ENCODE results near the gene CHIT1.
"Not testable (repeated sequence)": the region's sequence is repeated elsewhere in the genome, so short reads cannot be mapped to it uniquely, and the experiment has no call there.

CHIT1 gene

DNA sequence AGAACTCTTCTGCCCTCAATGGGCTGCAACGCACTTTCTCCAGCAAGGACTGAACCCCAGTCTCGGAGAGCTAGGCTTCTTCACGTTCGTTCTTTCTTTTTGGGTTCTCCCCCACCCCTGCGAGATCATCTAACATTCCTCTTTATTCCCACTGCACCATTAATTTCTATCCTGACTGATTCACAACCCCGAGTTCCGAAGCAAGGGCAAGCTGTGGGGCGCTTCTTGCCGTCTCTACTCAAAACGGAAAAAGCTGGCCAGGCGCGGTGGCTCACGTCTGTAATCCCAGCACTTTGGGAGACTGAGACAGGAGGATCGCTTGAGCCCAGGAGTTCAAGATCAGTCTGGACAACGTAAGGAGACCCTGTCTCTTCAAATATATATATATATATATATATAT is 38.4 kb upstream of the CHIT1 start:
- H3K27ac ChIP-seq, result peak overlapping the region; percentile 72 to 76
- DNase-seq, result peak in 1 of 2 donors; percentile 62
- TF ChIP-seq, protein P1, sequence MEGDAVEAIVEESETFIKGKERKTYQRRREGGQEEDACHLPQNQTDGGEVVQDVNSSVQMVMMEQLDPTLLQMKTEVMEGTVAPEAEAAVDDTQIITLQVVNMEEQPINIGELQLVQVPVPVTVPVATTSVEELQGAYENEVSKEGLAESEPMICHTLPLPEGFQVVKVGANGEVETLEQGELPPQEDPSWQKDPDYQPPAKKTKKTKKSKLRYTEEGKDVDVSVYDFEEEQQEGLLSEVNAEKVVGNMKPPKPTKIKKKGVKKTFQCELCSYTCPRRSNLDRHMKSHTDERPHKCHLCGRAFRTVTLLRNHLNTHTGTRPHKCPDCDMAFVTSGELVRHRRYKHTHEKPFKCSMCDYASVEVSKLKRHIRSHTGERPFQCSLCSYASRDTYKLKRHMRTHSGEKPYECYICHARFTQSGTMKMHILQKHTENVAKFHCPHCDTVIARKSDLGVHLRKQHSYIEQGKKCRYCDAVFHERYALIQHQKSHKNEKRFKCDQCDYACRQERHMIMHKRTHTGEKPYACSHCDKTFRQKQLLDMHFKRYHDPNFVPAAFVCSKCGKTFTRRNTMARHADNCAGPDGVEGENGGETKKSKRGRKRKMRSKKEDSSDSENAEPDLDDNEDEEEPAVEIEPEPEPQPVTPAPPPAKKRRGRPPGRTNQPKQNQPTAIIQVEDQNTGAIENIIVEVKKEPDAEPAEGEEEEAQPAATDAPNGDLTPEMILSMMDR (IDR thresholded peaks at IDR 0.05), result no peak
- intact Hi-C loops (cut with DNase I; ENCODE audit: low total_unique reads), result loop anchor here (2.0 kb wide), 1 partner anchor 59 kb away; no protein-coding TSS in a partner anchor
- H3K4me3 ChIP-seq, result peak overlapping the region; percentile 51 to 65
- no peaks in the 10 kb centered on the region for H3K27me3 ChIP-seq
- H3K4me1 ChIP-seq, result peaks cover 0 to 14% (median 5%) of the 10 kb centered on the region in 4 donors
- H3K36me3 ChIP-seq, result no peaks in the 10 kb centered on the region
- no peaks in the 10 kb centered on the region for H3K9me3 ChIP-seq

GRCh38 chr1:203267347-203267846 is 37.9 kb upstream of the CHIT1 start:
- intact Hi-C loops (cut with DNase I; ENCODE audit: low total_unique reads), result loop anchor here (2.0 kb wide), 1 partner anchor 59 kb away; no protein-coding TSS in a partner anchor
- Histone ChIP-seq H3K27ac (peak overlapping the region; percentile 72 to 76), H3K36me3 (no peaks in the 10 kb centered on the region), H3K27me3 (no peaks in the 10 kb centered on the region), H3K4me1 (peaks cover 0 to 9% (median under 1%) of the 10 kb centered on the region in 4 donors), H3K9me3 (no peaks in the 10 kb centered on the region), H3K4me3 (peak overlapping the region; percentile 51 to 65)
- peak; percentile 89 to 92 for DNase-seq
- TF ChIP-seq, protein P1 (IDR thresholded peaks at IDR 0.05), result peak; percentile 92 to 93

GRCh38 chr1:203266140-203266539 is 36.7 kb upstream of the CHIT1 start:
- H3K27ac ChIP-seq, H3K4me1 ChIP-seq, H3K4me3 ChIP-seq, DNase-seq, H3K36me3 ChIP-seq, H3K27me3 ChIP-seq, H3K9me3 ChIP-seq: not testable (repeated sequence)
- intact Hi-C loops (cut with DNase I; ENCODE audit: low total_unique reads), result loop anchor here (2.0 kb wide), 1 partner anchor 61 kb away; no protein-coding TSS in a partner anchor

DNA sequence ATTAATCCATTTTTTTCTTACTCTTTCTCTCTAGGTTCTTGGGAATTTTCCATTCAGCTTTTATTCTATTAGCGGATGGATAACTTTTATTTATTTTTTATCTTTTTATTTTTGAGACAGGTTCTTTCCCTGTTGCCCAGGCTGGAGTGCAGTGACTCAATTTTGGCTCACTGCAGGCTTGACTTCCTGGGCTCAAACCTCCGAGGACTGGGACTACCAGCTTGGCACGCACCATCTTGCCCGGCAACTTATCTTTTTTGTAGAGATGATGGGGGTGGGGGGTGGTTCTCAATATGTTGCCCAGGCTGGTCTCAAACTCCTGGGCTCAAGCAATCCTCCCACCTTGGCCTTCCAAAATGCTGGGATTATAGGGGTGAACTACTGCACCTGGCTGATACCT is 36.1 kb upstream of the CHIT1 start:
- TF ChIP-seq, protein P1 (IDR thresholded peaks at IDR 0.05), result no peak
- no peak for DNase-seq
- no peak overlapping the region for H3K27ac ChIP-seq
- H3K9me3 ChIP-seq, result no peaks in the 10 kb centered on the region
- H3K36me3 ChIP-seq, result no peaks in the 10 kb centered on the region
- H3K27me3 ChIP-seq, result no peaks in the 10 kb centered on the region
- H3K4me1 ChIP-seq, result peaks cover 0 to 3% (median 0%) of the 10 kb centered on the region in 4 donors
- intact Hi-C loops (cut with DNase I; ENCODE audit: low total_unique reads), result no loop called here
- H3K4me3 ChIP-seq, result no peak overlapping the region

DNA sequence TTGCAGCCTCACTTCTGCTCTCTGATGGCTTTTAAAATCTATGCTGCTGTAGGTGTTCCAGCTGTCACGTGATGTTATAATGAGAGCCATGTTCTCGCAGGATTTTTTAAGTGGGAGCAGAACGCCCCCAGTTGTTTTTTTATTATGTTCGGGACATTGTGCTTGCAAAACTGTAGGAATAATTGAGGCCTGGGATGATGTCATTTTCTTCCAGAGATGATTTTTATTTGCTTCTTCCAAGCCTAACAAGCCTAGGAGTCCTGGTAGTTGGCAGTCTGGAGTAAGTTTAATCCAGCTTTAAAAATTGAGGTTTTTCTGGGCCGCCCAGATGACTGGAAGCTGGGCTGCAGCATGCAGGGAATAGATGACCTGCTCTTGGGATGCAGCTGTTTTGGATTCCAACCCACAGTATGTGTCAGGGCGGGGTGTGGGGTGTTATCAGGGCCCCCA is 34.6 kb upstream of the CHIT1 start:
- DNase-seq, result no peak
- no peaks in the 10 kb centered on the region for H3K27me3 ChIP-seq
- peaks cover 0 to 3% (median 0%) of the 10 kb centered on the region in 4 donors for H3K4me1 ChIP-seq
- no peak overlapping the region for H3K27ac ChIP-seq
- H3K4me3 ChIP-seq, result no peak overlapping the region
- H3K9me3 ChIP-seq, result no peaks in the 10 kb centered on the region
- intact Hi-C loops (cut with DNase I; ENCODE audit: low total_unique reads), result no loop called here
- H3K36me3 ChIP-seq, result no peaks in the 10 kb centered on the region
- TF ChIP-seq, protein P1 (IDR thresholded peaks at IDR 0.05), result no peak

DNA sequence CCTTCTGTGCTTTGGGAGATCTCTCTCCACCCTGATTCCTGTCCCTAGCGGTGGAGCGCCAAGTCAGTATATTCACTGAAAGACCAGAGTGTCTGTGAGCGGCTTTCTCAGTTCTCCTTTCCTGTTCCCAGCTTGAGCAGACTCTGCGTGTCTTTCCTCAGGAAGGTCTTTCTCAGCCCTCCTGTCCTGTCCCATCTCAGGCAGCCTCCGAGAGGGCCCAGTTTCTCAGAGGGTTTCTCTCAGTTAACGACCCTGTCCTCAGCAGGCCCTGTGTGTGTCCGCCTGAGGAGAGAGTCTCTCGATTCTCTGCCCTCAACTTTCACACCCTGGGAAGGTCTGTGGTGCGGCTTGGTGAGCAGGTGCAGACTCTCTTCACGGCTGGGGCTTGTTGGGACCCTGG is 34.0 kb upstream of the CHIT1 start:
- Histone ChIP-seq H3K9me3 (no peaks in the 10 kb centered on the region), H3K36me3 (no peaks in the 10 kb centered on the region), H3K4me1 (peaks cover 0 to 3% (median 0%) of the 10 kb centered on the region in 4 donors), H3K27ac (no peak overlapping the region), H3K27me3 (no peaks in the 10 kb centered on the region), H3K4me3 (no peak overlapping the region)
- TF ChIP-seq, protein P1 (IDR thresholded peaks at IDR 0.05), result no peak
- intact Hi-C loops (cut with DNase I; ENCODE audit: low total_unique reads), result no loop called here
- no peak for DNase-seq

DNA sequence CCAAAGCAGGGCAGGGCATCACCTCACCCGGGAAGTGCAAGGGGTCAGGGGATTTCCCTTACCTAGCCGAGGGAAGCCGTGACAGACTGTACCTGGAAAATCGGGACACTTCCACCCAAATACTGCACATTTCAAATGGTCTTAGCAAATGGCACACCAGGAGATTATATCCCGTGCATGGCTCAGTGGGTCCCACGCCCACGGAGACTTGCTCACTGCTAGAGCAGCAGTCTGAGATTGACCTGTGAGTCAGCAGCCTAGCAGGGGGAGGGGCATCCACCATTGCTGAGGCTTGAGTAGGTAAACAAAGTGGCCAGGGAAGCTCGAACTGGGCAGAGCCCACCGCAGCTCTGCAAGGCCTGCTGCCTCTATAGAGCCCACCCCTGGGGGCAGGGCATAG is 27.2 kb upstream of the CHIT1 start:
- H3K36me3 ChIP-seq; H3K27ac ChIP-seq; intact Hi-C loops (cut with DNase I; ENCODE audit: low total_unique reads); H3K4me3 ChIP-seq; H3K4me1 ChIP-seq; DNase-seq: not testable (repeated sequence)
- Histone ChIP-seq H3K27me3 (peaks cover 0 to 26% of the 10 kb centered on the region in 2 donors), H3K9me3 (peaks cover 0 to 19% (median 0%) of the 10 kb centered on the region in 3 donors)

DNA sequence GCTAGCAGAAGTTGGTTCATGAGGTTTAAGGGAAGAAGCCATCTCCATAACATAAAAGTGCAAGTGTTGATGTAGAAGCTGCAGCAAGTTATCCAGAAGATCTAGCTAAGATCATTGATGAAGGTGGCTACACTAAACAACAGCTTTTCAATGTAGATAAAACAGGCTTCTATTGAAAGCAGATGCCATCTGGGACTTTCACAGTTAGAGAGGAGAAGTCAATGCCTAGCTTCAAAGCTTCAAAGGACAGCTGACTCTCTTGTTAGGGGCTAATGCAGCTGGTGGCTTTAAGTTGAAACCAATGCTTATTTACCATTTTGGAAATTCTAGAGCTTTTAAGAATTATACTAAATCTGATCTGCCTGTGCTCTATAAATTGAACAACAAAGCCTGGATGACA is 25.3 kb upstream of the CHIT1 start:
- intact Hi-C loops (cut with DNase I; ENCODE audit: low total_unique reads); H3K27ac ChIP-seq; DNase-seq; H3K36me3 ChIP-seq; H3K4me3 ChIP-seq; H3K4me1 ChIP-seq: not testable (repeated sequence)
- H3K9me3 ChIP-seq, result peaks cover 0 to 19% (median 0%) of the 10 kb centered on the region in 3 donors
- H3K27me3 ChIP-seq, result peaks cover 0 to 26% of the 10 kb centered on the region in 2 donors

All from tibial artery (tissue), 4 donors.